Measurements from ENCODE around the gene GMPPB.

DNA sequence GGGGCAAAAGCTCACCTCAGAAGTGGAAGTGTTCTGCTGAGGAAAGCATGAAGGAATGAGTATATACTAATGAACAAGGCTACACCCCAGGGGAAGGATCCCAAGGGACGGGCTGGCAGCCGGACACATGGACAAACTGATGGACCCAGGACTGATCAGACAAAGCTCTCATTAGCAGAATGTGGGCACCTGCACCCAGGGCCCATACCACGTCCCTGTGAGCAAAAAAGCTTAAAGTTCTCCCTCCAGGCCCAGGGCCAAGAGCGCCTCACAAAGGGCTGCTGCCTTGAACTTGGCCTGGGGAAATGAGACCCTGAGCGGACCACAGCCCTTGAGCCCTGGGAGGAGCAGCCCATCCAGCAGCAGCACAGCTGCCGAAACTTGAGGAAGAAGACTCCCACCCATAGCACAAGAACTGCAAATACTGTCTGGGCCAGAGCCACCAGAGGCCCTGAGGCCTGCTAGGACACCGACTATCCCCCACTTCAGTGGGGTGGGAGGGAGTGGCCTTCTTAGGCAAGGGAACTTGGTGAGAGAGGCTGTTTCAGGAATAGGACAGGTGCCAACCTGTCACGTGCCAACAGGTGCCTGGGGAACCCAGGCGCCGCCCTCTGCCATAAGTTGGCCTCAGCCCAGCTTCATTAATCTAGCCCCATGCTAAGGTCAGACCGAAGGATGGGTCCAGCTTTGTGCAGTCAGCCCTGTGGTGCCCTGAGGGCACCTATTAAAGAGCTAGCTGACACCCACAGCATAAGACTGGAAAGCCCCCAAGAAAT lies 2.3 kb upstream of the GMPPB start:
- no peak for TF ChIP-seq POLR2A (IDR thresholded peaks at IDR 0.05)
- TF ChIP-seq, protein P1, sequence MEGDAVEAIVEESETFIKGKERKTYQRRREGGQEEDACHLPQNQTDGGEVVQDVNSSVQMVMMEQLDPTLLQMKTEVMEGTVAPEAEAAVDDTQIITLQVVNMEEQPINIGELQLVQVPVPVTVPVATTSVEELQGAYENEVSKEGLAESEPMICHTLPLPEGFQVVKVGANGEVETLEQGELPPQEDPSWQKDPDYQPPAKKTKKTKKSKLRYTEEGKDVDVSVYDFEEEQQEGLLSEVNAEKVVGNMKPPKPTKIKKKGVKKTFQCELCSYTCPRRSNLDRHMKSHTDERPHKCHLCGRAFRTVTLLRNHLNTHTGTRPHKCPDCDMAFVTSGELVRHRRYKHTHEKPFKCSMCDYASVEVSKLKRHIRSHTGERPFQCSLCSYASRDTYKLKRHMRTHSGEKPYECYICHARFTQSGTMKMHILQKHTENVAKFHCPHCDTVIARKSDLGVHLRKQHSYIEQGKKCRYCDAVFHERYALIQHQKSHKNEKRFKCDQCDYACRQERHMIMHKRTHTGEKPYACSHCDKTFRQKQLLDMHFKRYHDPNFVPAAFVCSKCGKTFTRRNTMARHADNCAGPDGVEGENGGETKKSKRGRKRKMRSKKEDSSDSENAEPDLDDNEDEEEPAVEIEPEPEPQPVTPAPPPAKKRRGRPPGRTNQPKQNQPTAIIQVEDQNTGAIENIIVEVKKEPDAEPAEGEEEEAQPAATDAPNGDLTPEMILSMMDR (IDR thresholded peaks at IDR 0.05) = no peak
- TF ChIP-seq POLR2AphosphoS5 (IDR thresholded peaks at IDR 0.05) = no peak
